Heart left ventricle (tissue), 16 donors: Measurements from ENCODE around the gene HCN4. TPM values are rescaled to one million over a fixed set of nuclear protein-coding genes. Genes with fewer than 3 reads are reported as not detected.

ENCODE experiments used
- ATAC-seq, 4 donors: fragments of 200-7000 bp; cut with Tn5 transposase; one replicate each; pipeline ENCODE4 v1.9.1; 2020 to 2022; ENCODE audit warnings: moderate library complexity in 4 of 4, mild to moderate bottlenecking in 3 of 4, moderate number of reproducible peaks in 1 of 4
- DNase-seq, 5 donors: peaks; one replicate each; pipeline ENCODE4 v3.0.0-alpha.2; 2020
- H3K27ac ChIP-seq, 12 donors: fragments of 200-600 bp; sonication (generic) in 4 of 12; one replicate each; pipeline versions ENCODE4 v1.5.0 to v1.8.0; 2016 to 2022; ENCODE audit warnings: mild to moderate bottlenecking in 2 of 12
- H3K27me3 ChIP-seq, 9 donors: fragments of 200-600 bp; sonication (generic) in 2 of 9; one replicate each; pipeline versions ENCODE4 v1.5.1 to v1.8.0; 2016 to 2022; ENCODE audit warnings: mild to moderate bottlenecking in 3 of 9
- H3K36me3 ChIP-seq, 9 donors: fragments of 200-600 bp; sonication (generic) in 2 of 9; one replicate each; pipeline versions ENCODE4 v1.5.0 to v1.8.0; 2018 to 2022; ENCODE audit warnings: mild to moderate bottlenecking in 2 of 9
- H3K4me1 ChIP-seq, 12 donors: fragments of 200-600 bp; sonication (generic) in 4 of 12; one replicate each; pipeline versions ENCODE4 v1.5.0 to v1.8.0; 2016 to 2022; ENCODE audit warnings: mild to moderate bottlenecking in 3 of 12
- H3K4me3 ChIP-seq, 12 donors: fragments of 200-600 bp; sonication (generic) in 4 of 12; one replicate each; pipeline versions ENCODE4 v1.5.0 to v1.8.0; 2017 to 2022; ENCODE audit warnings: mild to moderate bottlenecking in 9 of 12, moderate library complexity in 4 of 12
- H3K9me3 ChIP-seq, 12 donors: fragments of 200-600 bp; sonication (generic) in 4 of 12; one replicate each; pipeline versions ENCODE4 v1.5.0 to v1.8.0; 2016 to 2022; ENCODE audit warnings: mild to moderate bottlenecking in 1 of 12
- POLR2A ChIP-seq, 2 donors: fragments of 450-650 bp; IDR thresholded peaks; one replicate each; pipeline ENCODE4 v1.6.1; 2017; ENCODE audit warnings: antibody characterized with exemption in 2 of 2, mild to moderate bottlenecking in 2 of 2, moderate library complexity in 2 of 2
- WGBS, 4 donors: extraction: QIAGEN DNeasy Blood & Tissue Kit in 2 of 4; methylation state at CpG; one replicate each; pipeline versions ENCODE4 v1.1.5 to v1.1.7; 2013 to 2018; 5-methylcytosine and 5-hydroxymethylcytosine counted together
- intact Hi-C, 10 donors: fragments of 100-400 bp; cut with DNase I; formaldehyde crosslinking; loops; one replicate each; pipeline versions ENCODE4 v1.11.1 to v1.14.2; 2022
- polyA plus RNA-seq, 2 donors: library from polyadenylated mRNA; stranded (reverse); fragments of 200-250 nt; gene quantifications; one replicate each; pipeline ENCODE4 v1.2.3, GENCODE V29; 2013
- total RNA-seq, 9 donors: library from RNA; depleted of rRNA in 2 of 9; stranded (reverse); fragments of >200 nt in 2 of 9; fragmentation: NEBNext Ultra II Directional in 3 of 9; extraction: Animal tissue kit (Norgen Biotek cat#: 25700) in 3 of 9; gene quantifications; one replicate each; pipeline versions ENCODE4 v1.1.0 to v1.2.4, GENCODE V29; 2016 to 2023
- TF ChIP-seq, protein P1 (sequence below), 12 donors: fragments of 200-600 bp; sonication (generic) in 4 of 12; IDR thresholded peaks; one replicate each; pipeline versions ENCODE4 v1.5.0 to v1.8.0; 2018 to 2022; ENCODE audit warnings: antibody characterized with exemption in 12 of 12, mild to moderate bottlenecking in 5 of 12
- donor health status: ischemic (EF 13 %, LVEDD 7.1; RV severe dilation, severe dysfunction).
- donor health status: healthy with polysubstance abuse.
- donor health status: DM: no; HTN: yes; CAD: no.
- donor health status: DM: no; HTN: no; CAD: no.
- donor health status: ischemic (EF 25% LVEDD 6.9; RV normal size, moderate dysfunction).
- donor health status: ischemic (EF 25% LVEDD 5.7; RV mildly dilated, moderate dysfunction).
- donor health status: healthy.
- donor health status: DM: yes; HTN: yes; CAD: no.
- donor health status: ischemic (EF 35%, LVEDD 5.7; RV mildly dilated, moderate dysfunction).
- donor health status: nonischemic (EF 11% LVEDD 7.7; RV severe dilation, severe dysfunction).
- donor health status: DM: yes; HTN: yes; CAD: no.
- donor health status: PGD.
- donor health status: ischemic (EF 29% LVEDD 5.4; RV normal size, mild dysfunction).
- donor health status: nonischemic (EF 23%, LVEDD 6.1; RV moderate dilation, normal function).

The HCN4 gene
- total and polyA plus RNA-seq, 11 donors, result 5.1 to 23.0 (median 8.4) TPM

DNA sequence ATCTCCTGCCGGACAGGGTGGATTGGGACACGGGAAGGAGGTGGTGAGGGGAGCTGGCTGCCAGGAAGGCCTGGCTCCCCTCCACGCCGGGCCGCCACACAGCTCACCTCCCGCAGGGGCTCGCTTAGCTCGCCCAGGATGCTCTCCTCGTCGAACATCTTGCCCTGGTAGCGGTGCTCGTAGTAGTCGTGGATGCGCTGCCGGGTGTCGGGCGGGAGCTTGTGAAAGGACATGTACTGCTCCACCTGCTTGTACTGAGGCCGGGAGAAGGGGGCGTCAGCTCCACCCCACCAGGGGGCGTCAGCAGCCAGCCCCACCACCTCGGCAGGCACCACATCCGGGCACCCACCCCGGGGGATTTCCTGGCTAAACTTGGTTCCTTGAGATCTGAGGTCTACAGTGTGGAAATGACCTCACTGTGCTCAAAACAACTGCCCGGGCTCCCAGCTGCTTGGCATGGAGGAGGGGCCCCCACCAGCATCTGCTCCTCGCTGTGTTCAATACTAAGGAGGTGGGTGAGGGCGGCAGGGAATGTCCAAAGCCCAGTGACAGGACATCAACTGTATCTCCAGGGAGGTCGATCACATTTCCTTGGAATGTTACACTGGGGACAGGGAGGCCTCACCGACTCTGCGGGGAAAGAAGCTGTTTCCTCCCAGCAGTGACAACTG lies 43.4 kb downstream of the HCN4 start:
- 61 to 71% (median 67%) methylated on average over 28 to 29 of the region's 29 CpGs for WGBS, 4 donors
- intact Hi-C loops, result loop anchor here in 1 of 10 donors (10.0 kb wide), 1 partner anchor 219 kb away; no protein-coding TSS in a partner anchor
- H3K4me1 ChIP-seq, result peaks cover 0 to 11% (median 1%) of the 10 kb centered on the region in 12 donors
- H3K27ac ChIP-seq, result no peak overlapping the region
- DNase-seq (peak in 1 of 5 donors; percentile 20), ATAC-seq (peak in 1 of 4 donors; percentile 21)
- H3K36me3 ChIP-seq, result peaks cover 0 to 16% (median 0%) of the 10 kb centered on the region in 9 donors
- TF ChIP-seq POLR2A (IDR thresholded peaks at IDR 0.05), result no peak
- TF ChIP-seq, protein P1, sequence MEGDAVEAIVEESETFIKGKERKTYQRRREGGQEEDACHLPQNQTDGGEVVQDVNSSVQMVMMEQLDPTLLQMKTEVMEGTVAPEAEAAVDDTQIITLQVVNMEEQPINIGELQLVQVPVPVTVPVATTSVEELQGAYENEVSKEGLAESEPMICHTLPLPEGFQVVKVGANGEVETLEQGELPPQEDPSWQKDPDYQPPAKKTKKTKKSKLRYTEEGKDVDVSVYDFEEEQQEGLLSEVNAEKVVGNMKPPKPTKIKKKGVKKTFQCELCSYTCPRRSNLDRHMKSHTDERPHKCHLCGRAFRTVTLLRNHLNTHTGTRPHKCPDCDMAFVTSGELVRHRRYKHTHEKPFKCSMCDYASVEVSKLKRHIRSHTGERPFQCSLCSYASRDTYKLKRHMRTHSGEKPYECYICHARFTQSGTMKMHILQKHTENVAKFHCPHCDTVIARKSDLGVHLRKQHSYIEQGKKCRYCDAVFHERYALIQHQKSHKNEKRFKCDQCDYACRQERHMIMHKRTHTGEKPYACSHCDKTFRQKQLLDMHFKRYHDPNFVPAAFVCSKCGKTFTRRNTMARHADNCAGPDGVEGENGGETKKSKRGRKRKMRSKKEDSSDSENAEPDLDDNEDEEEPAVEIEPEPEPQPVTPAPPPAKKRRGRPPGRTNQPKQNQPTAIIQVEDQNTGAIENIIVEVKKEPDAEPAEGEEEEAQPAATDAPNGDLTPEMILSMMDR (IDR thresholded peaks at IDR 0.05), result peak in 9 of 12 donors; percentile 9 to 47 (median 27)
- H3K27me3 ChIP-seq, result peaks cover 0 to 18% (median 0%) of the 10 kb centered on the region in 9 donors
- H3K4me3 ChIP-seq, result no peak overlapping the region
- H3K9me3 ChIP-seq, result no peaks in the 10 kb centered on the region

DNA sequence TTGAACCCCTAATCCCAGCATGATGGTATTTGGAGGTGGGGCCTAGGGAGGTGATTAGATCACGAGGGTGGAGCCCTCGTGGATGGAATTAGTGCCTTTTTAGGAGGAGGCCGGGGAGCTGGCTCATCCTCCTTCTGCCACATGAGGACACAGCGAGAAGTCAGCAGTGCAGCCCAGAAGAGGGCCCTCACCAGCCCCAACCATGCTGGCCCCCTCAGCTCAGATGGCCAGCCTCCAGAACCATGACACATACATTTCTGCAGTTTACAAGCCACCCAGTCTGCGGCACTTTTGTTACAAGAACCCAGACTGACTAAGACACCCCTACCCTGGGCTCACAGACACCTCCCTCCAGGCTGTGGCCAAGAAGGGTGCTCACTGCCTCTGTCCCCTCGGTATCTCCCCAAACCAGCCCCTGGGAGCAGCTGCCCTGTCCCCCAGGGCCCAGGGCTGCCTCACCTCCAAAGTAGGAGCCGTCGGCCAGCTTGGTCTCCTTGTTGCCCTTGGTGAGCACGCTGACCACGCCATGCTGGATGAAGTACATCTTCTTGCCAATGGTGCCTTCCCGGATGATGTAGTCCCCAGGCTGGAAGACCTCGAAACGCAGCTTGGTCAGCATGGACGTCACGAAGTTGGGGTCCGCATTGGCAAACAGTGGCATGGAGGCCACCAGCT lies 44.1 kb downstream of the HCN4 start:
- H3K27me3 ChIP-seq, result peaks cover 0 to 23% (median 4%) of the 10 kb centered on the region in 9 donors
- DNase-seq (peak in 1 of 5 donors; percentile 18), ATAC-seq (no peak)
- no peak overlapping the region for H3K27ac ChIP-seq
- intact Hi-C loops, result loop anchor here in 1 of 10 donors (10.0 kb wide), 1 partner anchor 220 kb away; no protein-coding TSS in a partner anchor
- TF ChIP-seq, protein P1 (IDR thresholded peaks at IDR 0.05), result no peak
- TF ChIP-seq POLR2A (IDR thresholded peaks at IDR 0.05), result no peak
- H3K36me3 ChIP-seq, result peaks cover 0 to 16% (median 0%) of the 10 kb centered on the region in 9 donors
- no peak overlapping the region for H3K4me3 ChIP-seq
- WGBS, 4 donors, result 92 to 95% (median 94%) methylated on average over 13 to 16 of the region's 16 CpGs
- no peaks in the 10 kb centered on the region for H3K9me3 ChIP-seq
- peaks cover 0 to 6% (median 0%) of the 10 kb centered on the region in 12 donors for H3K4me1 ChIP-seq

DNA sequence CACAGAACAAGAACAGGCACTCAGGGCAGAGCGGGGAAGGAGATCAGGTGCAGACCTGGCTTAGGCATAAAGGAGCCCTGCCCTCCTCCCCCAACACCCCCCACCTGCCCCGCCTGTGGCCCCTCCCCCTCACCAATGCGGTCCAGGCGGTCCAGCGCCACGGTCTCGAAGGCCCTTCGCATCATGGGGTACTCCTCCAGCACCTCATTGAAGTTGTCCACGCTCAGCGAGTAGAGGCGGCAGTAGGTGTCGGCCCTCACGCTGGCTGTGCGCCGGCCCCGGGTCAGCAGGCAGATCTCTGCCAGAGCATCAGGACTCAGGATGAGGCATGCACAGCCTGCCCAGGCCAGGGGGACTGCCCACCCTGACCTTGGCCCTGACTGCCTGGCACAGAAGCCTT lies 44.8 kb downstream of the HCN4 start:
- no peak overlapping the region for H3K4me3 ChIP-seq
- TF ChIP-seq, protein P1 (IDR thresholded peaks at IDR 0.05), result no peak
- TF ChIP-seq POLR2A (IDR thresholded peaks at IDR 0.05), result no peak
- 89 to 100% (median 91%) methylated on average over 1 to 16 of the region's 16 CpGs for WGBS, 4 donors
- H3K9me3 ChIP-seq, result no peaks in the 10 kb centered on the region
- ATAC-seq (peak in 1 of 4 donors; percentile 5), DNase-seq (peak in 1 of 5 donors; percentile 17)
- H3K27me3 ChIP-seq, result peaks cover 0 to 25% (median 7%) of the 10 kb centered on the region in 9 donors
- intact Hi-C loops, result loop anchor here in 1 of 10 donors (10.0 kb wide), 1 partner anchor 221 kb away; no protein-coding TSS in a partner anchor
- no peak overlapping the region for H3K27ac ChIP-seq
- H3K36me3 ChIP-seq, result peaks cover 0 to 10% (median 0%) of the 10 kb centered on the region in 9 donors
- peaks cover 0 to 8% (median 0%) of the 10 kb centered on the region in 12 donors for H3K4me1 ChIP-seq
